SK-N-SH treated with all-trans-retinoic acid at 6 μM for 48 hours (cell line): ENCODE results near the gene SFMBT1.
A peak's percentile ranks its signal among the peaks of the same experiment; 100 is the strongest.

Experiments used
- ATAC-seq: fragments of 200-7000 bp; cut with Tn5 transposase; 3 replicates; pipeline ENCODE4 v1.9.1; 2020; ENCODE audit warnings: mild to moderate bottlenecking, moderate library complexity
- CREB5 ChIP-seq: fragments of 250-450 bp; sonication (Bioruptor Pico); IDR thresholded peaks from 2 replicates; pipeline ENCODE4 v1.5.1; 2020; ENCODE audit warnings: low read depth, mild to moderate bottlenecking, moderate library complexity
- CSDC2 ChIP-seq: fragments of 250-450 bp; sonication (Bioruptor Pico); IDR thresholded peaks from 2 replicates; pipeline ENCODE4 v1.5.0; 2020; ENCODE audit warnings: mild to moderate bottlenecking, moderate library complexity
- CSRNP3 ChIP-seq: fragments of 250-450 bp; sonication (Bioruptor Pico); IDR thresholded peaks from 2 replicates; pipeline ENCODE4 v1.5.1; 2021; ENCODE audit warnings: mild to moderate bottlenecking, moderate library complexity
- ESRRG ChIP-seq: fragments of 250-450 bp; sonication (Bioruptor Pico); IDR thresholded peaks from 2 replicates; pipeline ENCODE4 v1.6.1; 2021; ENCODE audit warnings: mild to moderate bottlenecking
- GLIS3 ChIP-seq: fragments of 250-450 bp; sonication (Bioruptor Pico); IDR thresholded peaks from 2 replicates; pipeline ENCODE4 v1.5.0; 2020; ENCODE audit warnings: mild to moderate bottlenecking, moderate library complexity
- ISL1 ChIP-seq: fragments of 250-450 bp; sonication (Bioruptor Pico); IDR thresholded peaks from 2 replicates; pipeline ENCODE4 v2.1.2; 2022; ENCODE audit warnings: mild to moderate bottlenecking, moderate library complexity
- OSR1 ChIP-seq: fragments of 250-450 bp; sonication (Bioruptor Pico); IDR thresholded peaks from 2 replicates; pipeline ENCODE4 v1.8.0; 2022; ENCODE audit warnings: moderate library complexity, mild to moderate bottlenecking, inconsistent platforms
- PATZ1 ChIP-seq: fragments of 250-450 bp; sonication (Bioruptor Pico); IDR thresholded peaks from 2 replicates; pipeline ENCODE4 v1.8.0; 2020; ENCODE audit warnings: mild to moderate bottlenecking, moderate library complexity, borderline replicate concordance
- PPARA ChIP-seq: fragments of 250-450 bp; sonication (Bioruptor Pico); IDR thresholded peaks from 2 replicates; pipeline ENCODE4 v1.5.0; 2020; ENCODE audit warnings: mild to moderate bottlenecking, borderline replicate concordance
- RARB ChIP-seq: fragments of 250-450 bp; sonication (Bioruptor Pico); IDR thresholded peaks from 2 replicates; pipeline ENCODE4 v1.8.0; 2021; ENCODE audit warnings: mild to moderate bottlenecking, moderate library complexity
- TCF4 ChIP-seq: fragments of 250-450 bp; sonication (Bioruptor Pico); IDR thresholded peaks from 2 replicates; pipeline ENCODE4 v1.8.0; 2021; ENCODE audit warnings: mild to moderate bottlenecking, moderate library complexity, borderline replicate concordance
- TOX ChIP-seq: fragments of 250-450 bp; sonication (Bioruptor Pico); IDR thresholded peaks from 2 replicates; pipeline ENCODE4 v1.8.0; 2021; ENCODE audit warnings: mild to moderate bottlenecking, moderate library complexity, borderline replicate concordance
- TSHZ2 ChIP-seq: fragments of 250-450 bp; sonication (Bioruptor Pico); IDR thresholded peaks from 2 replicates; pipeline ENCODE4 v1.5.0; 2020; ENCODE audit warnings: mild to moderate bottlenecking, moderate library complexity
- ZC3H10 ChIP-seq: fragments of 250-450 bp; sonication (Bioruptor Pico); IDR thresholded peaks from 2 replicates; pipeline ENCODE4 v1.5.1; 2021; ENCODE audit warnings: mild to moderate bottlenecking, moderate library complexity
- ZFP3 ChIP-seq: fragments of 250-450 bp; sonication (Bioruptor Pico); IDR thresholded peaks from 2 replicates; pipeline ENCODE4 v1.5.0; 2020; ENCODE audit warnings: mild to moderate bottlenecking, moderate library complexity
- ZFP30 ChIP-seq: fragments of 450-650 bp; formaldehyde crosslinking; IDR thresholded peaks from 2 replicates; pipeline ENCODE4 v1.5.0; 2022; ENCODE audit warnings: mild to moderate bottlenecking, moderate library complexity
- ZNF565 ChIP-seq: fragments of 450-650 bp; formaldehyde crosslinking; conservative IDR thresholded peaks from 2 replicates; pipeline ENCODE4 v1.5.0; 2020; ENCODE audit warnings: low read depth, mild to moderate bottlenecking, moderate library complexity
- ZNF70 ChIP-seq: fragments of 450-650 bp; formaldehyde crosslinking; IDR thresholded peaks from 2 replicates; pipeline ENCODE4 v1.5.0; 2020; ENCODE audit warnings: mild to moderate bottlenecking, moderate library complexity
- ZNF8 ChIP-seq: fragments of 450-650 bp; formaldehyde crosslinking; IDR thresholded peaks from 2 replicates; pipeline ENCODE4 v1.5.0; 2020; ENCODE audit warnings: mild to moderate bottlenecking, moderate library complexity
- TF ChIP-seq, protein P1 (sequence below): fragments of 250-450 bp; sonication (Bioruptor Pico); IDR thresholded peaks from 2 replicates; pipeline ENCODE4 v1.8.0; 2021; ENCODE audit warnings: low read depth, mild to moderate bottlenecking, moderate library complexity, borderline replicate concordance

Gene SFMBT1

DNA sequence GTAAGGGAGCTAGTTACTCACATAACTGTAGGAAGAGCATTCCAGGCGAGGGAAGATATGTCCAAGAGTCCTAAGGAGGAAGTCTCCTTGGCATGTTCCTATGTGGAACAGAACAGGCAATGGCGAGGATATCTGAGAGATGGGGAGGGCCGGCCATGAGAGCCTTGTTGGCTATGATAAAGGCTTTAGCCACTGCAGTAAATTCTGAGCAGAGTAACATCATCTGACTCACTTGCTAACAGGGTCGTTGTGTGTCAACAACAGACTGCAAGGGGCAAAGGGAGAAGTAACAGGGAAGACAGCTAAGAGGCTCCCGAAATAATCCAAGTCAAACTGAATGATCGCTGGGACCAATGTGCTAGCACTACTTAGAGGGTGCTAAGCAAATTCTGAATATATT is 21.6 kb downstream of the SFMBT1 start:
- TF ChIP-seq RARB (CRISPR knock-in tag) = no peak
- TF ChIP-seq CSRNP3 (CRISPR knock-in tag) = no peak
- TF ChIP-seq, protein P1, sequence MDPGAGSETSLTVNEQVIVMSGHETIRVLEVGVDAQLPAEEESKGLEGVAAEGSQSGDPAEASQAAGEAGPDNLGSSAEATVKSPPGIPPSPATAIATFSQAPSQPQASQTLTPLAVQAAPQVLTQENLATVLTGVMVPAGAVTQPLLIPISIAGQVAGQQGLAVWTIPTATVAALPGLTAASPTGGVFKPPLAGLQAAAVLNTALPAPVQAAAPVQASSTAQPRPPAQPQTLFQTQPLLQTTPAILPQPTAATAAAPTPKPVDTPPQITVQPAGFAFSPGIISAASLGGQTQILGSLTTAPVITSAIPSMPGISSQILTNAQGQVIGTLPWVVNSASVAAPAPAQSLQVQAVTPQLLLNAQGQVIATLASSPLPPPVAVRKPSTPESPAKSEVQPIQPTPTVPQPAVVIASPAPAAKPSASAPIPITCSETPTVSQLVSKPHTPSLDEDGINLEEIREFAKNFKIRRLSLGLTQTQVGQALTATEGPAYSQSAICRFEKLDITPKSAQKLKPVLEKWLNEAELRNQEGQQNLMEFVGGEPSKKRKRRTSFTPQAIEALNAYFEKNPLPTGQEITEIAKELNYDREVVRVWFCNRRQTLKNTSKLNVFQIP = no peak
- TF ChIP-seq CSDC2 (CRISPR knock-in tag) = no peak
- no peak for TF ChIP-seq ZNF565 (CRISPR knock-in tag)
- TF ChIP-seq OSR1 = no peak

DNA sequence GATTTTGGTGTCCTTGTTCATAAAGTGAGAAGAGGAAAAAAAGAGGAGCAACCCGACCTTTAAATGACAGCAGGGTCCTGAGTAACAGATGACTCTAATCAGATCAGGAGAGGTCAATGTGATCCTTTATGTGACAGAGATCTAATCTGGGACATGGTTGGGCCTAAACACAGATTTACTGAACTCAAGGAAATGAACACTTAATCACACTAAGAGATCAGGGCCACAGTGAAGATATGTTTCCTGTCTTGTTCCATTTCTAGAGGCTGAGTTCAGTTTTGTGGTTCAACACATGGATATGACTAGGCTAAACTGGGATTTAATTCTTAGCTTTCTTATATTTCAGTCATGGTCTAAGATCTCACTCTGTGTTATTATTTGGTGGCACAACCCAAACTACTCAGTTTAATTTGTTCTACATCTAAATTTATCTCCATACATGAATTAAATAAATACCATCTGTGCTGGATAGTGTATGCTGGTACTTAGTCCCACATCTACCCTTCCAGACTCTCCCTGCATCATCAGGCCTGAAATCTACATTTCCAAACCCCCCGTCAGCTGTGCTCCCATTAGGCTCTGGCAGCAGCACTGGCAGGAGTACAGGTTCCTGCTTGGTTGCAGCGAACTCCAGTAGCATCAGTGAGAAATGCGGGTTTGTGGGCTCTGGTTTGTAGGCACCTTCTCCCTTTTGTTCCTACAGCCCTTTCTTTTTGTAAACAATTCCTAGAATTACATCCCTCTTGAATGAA is 22.6 kb downstream of the SFMBT1 start:
- TF ChIP-seq ZC3H10 (no peak), TCF4 (CRISPR knock-in tag) (peak; percentile 57; the same call in 1 of the 2 replicates)
- no peak; the same call in 2 of the 3 replicates for ATAC-seq

More for the DNA sequence above, 21.6 kb downstream of the SFMBT1 start:
- no peak for ATAC-seq

- no peak for ATAC-seq
Measured at GRCh38 chr3:53022647-53023046, 23.2 kb downstream of the SFMBT1 start.

More at GRCh38 chr3:53022647-53023046, 23.2 kb downstream of the SFMBT1 start:
- TF ChIP-seq TOX (CRISPR knock-in tag) (no peak), ZNF8 (CRISPR knock-in tag) (no peak), ZNF70 (CRISPR knock-in tag) (no peak), PPARA (no peak), CREB5 (CRISPR knock-in tag) (no peak), ZFP30 (CRISPR knock-in tag) (no peak), GLIS3 (CRISPR knock-in tag) (no peak), CSRNP3 (CRISPR knock-in tag) (no peak), TCF4 (CRISPR knock-in tag) (no peak), OSR1 (no peak), ZFP3 (CRISPR knock-in tag) (no peak), PATZ1 (CRISPR knock-in tag) (no peak), ESRRG (no peak), TSHZ2 (no peak), ISL1 (CRISPR knock-in tag) (no peak), ZC3H10 (no peak)
- TF ChIP-seq, protein P1 = no peak
